Astrocyte (in vitro differentiated cells and primary cell): Measurements from ENCODE around the gene RNF5. TPM values are rescaled to one million over a fixed set of nuclear protein-coding genes. Genes with fewer than 3 reads are reported as not detected.

Source experiments
- DNase-seq: peaks from one replicate; pipeline ENCODE4 v3.0.0-alpha.2; 2010; ENCODE audit warnings: low read depth
- FAIRE-seq: peaks from 2 replicates; lab custom pipeline; 2011; peaks lifted over from hg19 to GRCh38; lab: Jason Lieb, UNC
- H2AFZ ChIP-seq: 2 replicates; pipeline ENCODE4 v1.6.0; 2012; ENCODE audit warnings: low read depth, low read length, inconsistent platforms
- H3K27ac ChIP-seq: 2 replicates; pipeline ENCODE4 v1.5.1; 2011; ENCODE audit warnings: low read depth, low read length, inconsistent platforms
- H3K27me3 ChIP-seq: 2 replicates; pipeline ENCODE4 v1.6.0; 2011; ENCODE audit warnings: low read length, inconsistent platforms; ENCODE audit not compliant: insufficient read depth
- H3K36me3 ChIP-seq: 2 replicates; pipeline ENCODE4 v1.5.1; 2011; ENCODE audit warnings: low read length, inconsistent platforms; ENCODE audit not compliant: insufficient read depth
- H3K4me1 ChIP-seq: 2 replicates; pipeline ENCODE4 v1.5.1; 2011; ENCODE audit warnings: low read length, inconsistent platforms; ENCODE audit not compliant: insufficient read depth
- H3K4me2 ChIP-seq: 2 replicates; pipeline ENCODE4 v1.6.0; 2012; ENCODE audit warnings: low read length, inconsistent platforms
- H3K4me3 ChIP-seq: 2 replicates; pipeline ENCODE4 v1.5.1; 2011; ENCODE audit warnings: low read depth, mild to moderate bottlenecking, low read length, inconsistent platforms; ENCODE audit not compliant: insufficient read depth
- H3K79me2 ChIP-seq: 2 replicates; pipeline ENCODE4 v1.6.0; 2012; ENCODE audit warnings: mild to moderate bottlenecking, low read length, inconsistent platforms; ENCODE audit not compliant: insufficient read depth
- H3K9ac ChIP-seq: 2 replicates; pipeline ENCODE4 v1.6.0; 2012; ENCODE audit warnings: mild to moderate bottlenecking, low read length, inconsistent platforms
- H3K9me3 ChIP-seq: 2 replicates; pipeline ENCODE4 v1.5.1; 2012; ENCODE audit warnings: low read depth, mild to moderate bottlenecking, low read length, inconsistent platforms; ENCODE audit not compliant: insufficient read depth
- H4K20me1 ChIP-seq: 2 replicates; pipeline ENCODE4 v1.6.0; 2012; ENCODE audit warnings: low read length, inconsistent platforms; ENCODE audit not compliant: insufficient read depth
- H3K27ac Mint-ChIP-seq: one replicate; pipeline ENCODE4 v1.8.0; 2021; ENCODE audit warnings: mild to moderate bottlenecking, mixed read lengths; ENCODE audit not compliant: unreplicated experiment
- H3K27me3 Mint-ChIP-seq: one replicate; pipeline ENCODE4 v1.8.0; 2021; ENCODE audit warnings: low read depth, mixed read lengths; ENCODE audit not compliant: unreplicated experiment
- H3K36me3 Mint-ChIP-seq: one replicate; pipeline ENCODE4 v1.8.0; 2021; ENCODE audit warnings: low read depth, mixed read lengths; ENCODE audit not compliant: unreplicated experiment
- H3K4me1 Mint-ChIP-seq: one replicate; pipeline ENCODE4 v1.8.0; 2021; ENCODE audit warnings: low read depth, mixed read lengths; ENCODE audit not compliant: unreplicated experiment
- H3K4me3 Mint-ChIP-seq: one replicate; pipeline ENCODE4 v1.8.0; 2021; ENCODE audit warnings: mild to moderate bottlenecking, moderate library complexity, mixed read lengths; ENCODE audit not compliant: unreplicated experiment
- H3K9me3 Mint-ChIP-seq: one replicate; pipeline ENCODE4 v1.8.0; 2021; ENCODE audit warnings: mild to moderate bottlenecking, mixed read lengths; ENCODE audit not compliant: unreplicated experiment
- CTCF ChIP-seq: IDR thresholded peaks from 2 replicates; pipeline ENCODE4 v1.5.1; 2011; ENCODE audit warnings: low read depth, mild to moderate bottlenecking, inconsistent platforms, low read length, moderate library complexity; ENCODE audit not compliant: insufficient read depth
- EZH2 ChIP-seq: IDR thresholded peaks from 2 replicates; pipeline ENCODE4 v1.6.1; 2012; ENCODE audit warnings: mild to moderate bottlenecking, low read length, inconsistent platforms; ENCODE audit not compliant: insufficient read depth
- total RNA-seq: library from RNA; stranded (reverse); gene quantifications from 2 replicates; pipeline ENCODE4 v1.2.1, GENCODE V29; 2021

The RNF5 gene
- total RNA-seq, 1 donor from 2014 or later, result 59.0 TPM

GRCh38 chr6:32156891-32157290 is 21.3 kb upstream of the RNF5 start:
- H3K9me3 ChIP-seq, result no peaks in the 10 kb centered on the region
- H3K27ac ChIP-seq, result no peak overlapping the region
- no peak overlapping the region for H3K9ac ChIP-seq
- H3K27ac Mint-ChIP-seq, result no peak overlapping the region
- H3K27me3 Mint-ChIP-seq, result no peaks in the 10 kb centered on the region
- no peak overlapping the region for H2AFZ ChIP-seq
- H3K4me3 Mint-ChIP-seq, result no peak overlapping the region
- no peak overlapping the region for H3K4me3 ChIP-seq
- H4K20me1 ChIP-seq, result peaks cover 9% of the 10 kb centered on the region
- no peak overlapping the region for H3K4me2 ChIP-seq
- peaks cover 12% of the 10 kb centered on the region for H3K36me3 Mint-ChIP-seq
- H3K79me2 ChIP-seq, result peaks cover 17% of the 10 kb centered on the region
- DNase-seq (no peak), FAIRE-seq (no peak)
- peaks cover 11% of the 10 kb centered on the region for H3K36me3 ChIP-seq
- H3K4me1 ChIP-seq, result peaks cover 24% of the 10 kb centered on the region
- H3K27me3 ChIP-seq, result no peaks in the 10 kb centered on the region
- no peaks in the 10 kb centered on the region for H3K9me3 Mint-ChIP-seq
- peaks cover 19% of the 10 kb centered on the region for H3K4me1 Mint-ChIP-seq
- TF ChIP-seq CTCF (no peak), EZH2 (no peak)

GRCh38 chr6:32158052-32158451 is 20.2 kb upstream of the RNF5 start:
- Mint-ChIP-seq H3K27me3 (no peaks in the 10 kb centered on the region), H3K36me3 (peaks cover 16% of the 10 kb centered on the region), H3K4me3 (no peak overlapping the region), H3K4me1 (peaks cover 11% of the 10 kb centered on the region), H3K9me3 (no peaks in the 10 kb centered on the region), H3K27ac (no peak overlapping the region)
- Histone ChIP-seq H2AFZ (no peak overlapping the region), H3K79me2 (peaks cover 17% of the 10 kb centered on the region), H3K27me3 (no peaks in the 10 kb centered on the region), H3K9ac (no peak overlapping the region), H3K36me3 (peaks cover 11% of the 10 kb centered on the region), H3K4me1 (peaks cover 12% of the 10 kb centered on the region), H4K20me1 (peaks cover 9% of the 10 kb centered on the region), H3K4me2 (no peak overlapping the region), H3K27ac (no peak overlapping the region), H3K9me3 (no peaks in the 10 kb centered on the region), H3K4me3 (no peak overlapping the region)
- FAIRE-seq, result no peak
- no peak for TF ChIP-seq CTCF
- DNase-seq, result no peak

GRCh38 chr6:32163559-32164258 is 14.5 kb upstream of the RNF5 start:
- no peaks in the 10 kb centered on the region for H3K79me2 ChIP-seq
- Mint-ChIP-seq H3K4me1 (peaks cover 11% of the 10 kb centered on the region), H3K36me3 (peaks cover 23% of the 10 kb centered on the region), H3K4me3 (no peak overlapping the region), H3K27ac (no peak overlapping the region), H3K9me3 (peaks cover 2% of the 10 kb centered on the region), H3K27me3 (no peaks in the 10 kb centered on the region)
- FAIRE-seq (no peak), DNase-seq (no peak)
- no peak overlapping the region for H2AFZ ChIP-seq
- H3K4me1 ChIP-seq, result peaks cover 3% of the 10 kb centered on the region
- H3K9me3 ChIP-seq, result no peaks in the 10 kb centered on the region
- H3K27me3 ChIP-seq, result no peaks in the 10 kb centered on the region
- no peak for TF ChIP-seq CTCF
- TF ChIP-seq EZH2, result no peak
- H3K27ac ChIP-seq, result no peak overlapping the region
- no peak overlapping the region for H3K9ac ChIP-seq
- H3K36me3 ChIP-seq, result no peaks in the 10 kb centered on the region
- H4K20me1 ChIP-seq, result no peaks in the 10 kb centered on the region
- no peak overlapping the region for H3K4me2 ChIP-seq
- no peak overlapping the region for H3K4me3 ChIP-seq
